Panc1 (cell line): Measurements from ENCODE around the gene CADM4.

Source experiments
- POLR2AphosphoS5 ChIP-seq: IDR thresholded peaks from 2 replicates; pipeline ENCODE4 v1.6.1; 2012; ENCODE audit warnings: mild to moderate bottlenecking, low read depth, low read length, moderate library complexity
- TF ChIP-seq, protein P1 (sequence below), 2 experiments: IDR thresholded peaks; 2 replicates each; pipeline ENCODE4 v1.6.1; 2011 to 2012; ENCODE audit warnings: low read depth in 2 of 2, control low read depth in 1 of 2, low read length in 1 of 2, mild to moderate bottlenecking in 1 of 2, moderate library complexity in 1 of 2; ENCODE audit not compliant: insufficient read depth in 1 of 2
- TF ChIP-seq, protein P2 (sequence below): fragments of 450-650 bp; IDR thresholded peaks from 2 replicates; pipeline ENCODE4 v1.5.1; 2017; ENCODE audit warnings: mild to moderate bottlenecking

DNA sequence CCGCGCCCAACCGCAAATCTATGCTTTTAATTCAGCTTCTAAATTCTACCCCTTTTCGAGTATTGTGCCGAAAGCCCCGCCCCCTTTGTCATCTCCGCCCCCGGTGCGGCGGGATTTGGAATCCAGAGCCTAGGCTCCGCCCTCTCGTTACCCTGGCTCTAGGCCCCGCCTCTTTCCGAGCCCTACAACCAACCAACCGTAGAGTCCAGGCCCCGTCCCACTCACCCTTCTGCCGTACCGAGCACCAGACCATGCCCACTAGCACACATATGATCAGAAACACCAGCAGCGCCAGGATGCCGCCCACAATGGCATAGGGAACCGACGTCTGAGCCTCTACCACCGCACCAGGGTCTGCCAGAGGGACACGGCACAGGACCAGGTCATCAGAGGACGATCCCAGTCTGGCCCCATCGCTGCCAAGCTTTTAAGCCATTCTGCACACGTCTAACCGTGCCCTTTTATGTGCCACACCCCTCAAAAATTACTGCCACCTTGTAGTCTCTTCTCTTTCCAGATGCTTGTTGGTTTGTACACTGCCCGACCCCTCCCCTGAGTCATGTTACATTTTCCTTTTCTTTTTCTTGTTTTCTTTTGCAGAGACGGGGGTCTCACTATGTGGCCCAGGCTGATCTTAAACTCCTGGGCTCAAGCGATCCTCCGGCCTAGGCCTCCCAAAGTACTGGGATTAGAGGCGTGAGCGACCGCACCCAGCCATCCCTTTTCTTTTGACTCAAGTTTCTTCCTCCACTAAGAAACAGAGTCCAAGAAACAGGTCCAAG, 15.6 kb downstream of the CADM4 start:
- TF ChIP-seq, protein P1, sequence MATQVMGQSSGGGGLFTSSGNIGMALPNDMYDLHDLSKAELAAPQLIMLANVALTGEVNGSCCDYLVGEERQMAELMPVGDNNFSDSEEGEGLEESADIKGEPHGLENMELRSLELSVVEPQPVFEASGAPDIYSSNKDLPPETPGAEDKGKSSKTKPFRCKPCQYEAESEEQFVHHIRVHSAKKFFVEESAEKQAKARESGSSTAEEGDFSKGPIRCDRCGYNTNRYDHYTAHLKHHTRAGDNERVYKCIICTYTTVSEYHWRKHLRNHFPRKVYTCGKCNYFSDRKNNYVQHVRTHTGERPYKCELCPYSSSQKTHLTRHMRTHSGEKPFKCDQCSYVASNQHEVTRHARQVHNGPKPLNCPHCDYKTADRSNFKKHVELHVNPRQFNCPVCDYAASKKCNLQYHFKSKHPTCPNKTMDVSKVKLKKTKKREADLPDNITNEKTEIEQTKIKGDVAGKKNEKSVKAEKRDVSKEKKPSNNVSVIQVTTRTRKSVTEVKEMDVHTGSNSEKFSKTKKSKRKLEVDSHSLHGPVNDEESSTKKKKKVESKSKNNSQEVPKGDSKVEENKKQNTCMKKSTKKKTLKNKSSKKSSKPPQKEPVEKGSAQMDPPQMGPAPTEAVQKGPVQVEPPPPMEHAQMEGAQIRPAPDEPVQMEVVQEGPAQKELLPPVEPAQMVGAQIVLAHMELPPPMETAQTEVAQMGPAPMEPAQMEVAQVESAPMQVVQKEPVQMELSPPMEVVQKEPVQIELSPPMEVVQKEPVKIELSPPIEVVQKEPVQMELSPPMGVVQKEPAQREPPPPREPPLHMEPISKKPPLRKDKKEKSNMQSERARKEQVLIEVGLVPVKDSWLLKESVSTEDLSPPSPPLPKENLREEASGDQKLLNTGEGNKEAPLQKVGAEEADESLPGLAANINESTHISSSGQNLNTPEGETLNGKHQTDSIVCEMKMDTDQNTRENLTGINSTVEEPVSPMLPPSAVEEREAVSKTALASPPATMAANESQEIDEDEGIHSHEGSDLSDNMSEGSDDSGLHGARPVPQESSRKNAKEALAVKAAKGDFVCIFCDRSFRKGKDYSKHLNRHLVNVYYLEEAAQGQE (IDR thresholded peaks at IDR 0.05; ENCODE audit: insufficient read depth in 1 of 2, low read depth in 2 of 2, low read length in 1 of 2), result no peak
- TF ChIP-seq, protein P2, sequence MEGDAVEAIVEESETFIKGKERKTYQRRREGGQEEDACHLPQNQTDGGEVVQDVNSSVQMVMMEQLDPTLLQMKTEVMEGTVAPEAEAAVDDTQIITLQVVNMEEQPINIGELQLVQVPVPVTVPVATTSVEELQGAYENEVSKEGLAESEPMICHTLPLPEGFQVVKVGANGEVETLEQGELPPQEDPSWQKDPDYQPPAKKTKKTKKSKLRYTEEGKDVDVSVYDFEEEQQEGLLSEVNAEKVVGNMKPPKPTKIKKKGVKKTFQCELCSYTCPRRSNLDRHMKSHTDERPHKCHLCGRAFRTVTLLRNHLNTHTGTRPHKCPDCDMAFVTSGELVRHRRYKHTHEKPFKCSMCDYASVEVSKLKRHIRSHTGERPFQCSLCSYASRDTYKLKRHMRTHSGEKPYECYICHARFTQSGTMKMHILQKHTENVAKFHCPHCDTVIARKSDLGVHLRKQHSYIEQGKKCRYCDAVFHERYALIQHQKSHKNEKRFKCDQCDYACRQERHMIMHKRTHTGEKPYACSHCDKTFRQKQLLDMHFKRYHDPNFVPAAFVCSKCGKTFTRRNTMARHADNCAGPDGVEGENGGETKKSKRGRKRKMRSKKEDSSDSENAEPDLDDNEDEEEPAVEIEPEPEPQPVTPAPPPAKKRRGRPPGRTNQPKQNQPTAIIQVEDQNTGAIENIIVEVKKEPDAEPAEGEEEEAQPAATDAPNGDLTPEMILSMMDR, result no peak
- TF ChIP-seq POLR2AphosphoS5, result no peak
